ENCODE results near the gene LBX2.

DNA sequence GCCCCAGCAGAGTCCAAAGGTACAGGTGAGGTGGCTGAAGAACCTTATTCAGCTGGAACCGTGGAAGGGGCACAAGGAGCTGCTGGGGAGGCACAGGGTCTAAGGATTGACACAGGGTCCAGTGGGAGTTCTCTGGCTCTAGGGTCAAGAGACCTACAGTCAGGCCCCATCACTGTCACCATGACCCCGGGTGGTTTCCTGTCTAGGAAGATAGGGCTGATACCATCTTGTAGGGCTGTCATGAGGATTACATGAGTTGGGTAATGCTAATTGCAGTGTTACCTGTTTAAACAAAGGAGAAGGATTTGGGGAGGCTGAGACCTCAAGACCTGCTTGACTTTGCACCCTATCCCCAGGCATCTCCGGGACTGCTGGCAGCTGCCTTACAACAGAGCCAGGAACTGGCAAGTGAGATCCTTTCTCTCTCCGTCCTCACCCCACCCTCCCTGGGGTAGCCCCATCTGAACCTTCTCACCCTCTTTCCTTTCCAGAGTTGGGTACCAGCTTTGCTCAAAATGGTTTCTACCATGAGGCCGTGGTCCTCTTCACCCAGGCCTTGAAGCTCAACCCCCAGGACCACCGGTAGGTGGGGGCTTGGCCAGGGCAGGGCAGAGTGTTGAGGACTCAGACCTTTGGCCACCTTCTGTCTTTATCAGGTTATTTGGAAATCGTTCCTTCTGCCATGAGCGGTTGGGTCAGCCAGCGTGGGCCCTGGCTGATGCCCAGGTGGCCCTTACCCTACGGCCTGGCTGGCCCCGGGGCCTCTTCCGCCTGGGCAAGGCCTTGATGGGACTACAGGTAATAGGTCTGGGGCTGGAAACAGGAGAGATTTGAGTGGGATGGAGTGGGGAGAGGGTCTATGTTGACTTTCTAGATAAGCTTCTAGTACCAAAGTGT lies 7.5 kb downstream of the LBX2 start:
- TF ChIP-seq, protein P1, sequence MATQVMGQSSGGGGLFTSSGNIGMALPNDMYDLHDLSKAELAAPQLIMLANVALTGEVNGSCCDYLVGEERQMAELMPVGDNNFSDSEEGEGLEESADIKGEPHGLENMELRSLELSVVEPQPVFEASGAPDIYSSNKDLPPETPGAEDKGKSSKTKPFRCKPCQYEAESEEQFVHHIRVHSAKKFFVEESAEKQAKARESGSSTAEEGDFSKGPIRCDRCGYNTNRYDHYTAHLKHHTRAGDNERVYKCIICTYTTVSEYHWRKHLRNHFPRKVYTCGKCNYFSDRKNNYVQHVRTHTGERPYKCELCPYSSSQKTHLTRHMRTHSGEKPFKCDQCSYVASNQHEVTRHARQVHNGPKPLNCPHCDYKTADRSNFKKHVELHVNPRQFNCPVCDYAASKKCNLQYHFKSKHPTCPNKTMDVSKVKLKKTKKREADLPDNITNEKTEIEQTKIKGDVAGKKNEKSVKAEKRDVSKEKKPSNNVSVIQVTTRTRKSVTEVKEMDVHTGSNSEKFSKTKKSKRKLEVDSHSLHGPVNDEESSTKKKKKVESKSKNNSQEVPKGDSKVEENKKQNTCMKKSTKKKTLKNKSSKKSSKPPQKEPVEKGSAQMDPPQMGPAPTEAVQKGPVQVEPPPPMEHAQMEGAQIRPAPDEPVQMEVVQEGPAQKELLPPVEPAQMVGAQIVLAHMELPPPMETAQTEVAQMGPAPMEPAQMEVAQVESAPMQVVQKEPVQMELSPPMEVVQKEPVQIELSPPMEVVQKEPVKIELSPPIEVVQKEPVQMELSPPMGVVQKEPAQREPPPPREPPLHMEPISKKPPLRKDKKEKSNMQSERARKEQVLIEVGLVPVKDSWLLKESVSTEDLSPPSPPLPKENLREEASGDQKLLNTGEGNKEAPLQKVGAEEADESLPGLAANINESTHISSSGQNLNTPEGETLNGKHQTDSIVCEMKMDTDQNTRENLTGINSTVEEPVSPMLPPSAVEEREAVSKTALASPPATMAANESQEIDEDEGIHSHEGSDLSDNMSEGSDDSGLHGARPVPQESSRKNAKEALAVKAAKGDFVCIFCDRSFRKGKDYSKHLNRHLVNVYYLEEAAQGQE (IDR thresholded peaks at IDR 0.05; ENCODE audit: insufficient read depth in 1 of 2, low read depth in 2 of 2, low read length in 2 of 2): no peak
- TF ChIP-seq TAF1 (IDR thresholded peaks at IDR 0.05; ENCODE audit: borderline replicate concordance, insufficient read depth, low read length) (no peak), POLR2AphosphoS5 (IDR thresholded peaks at IDR 0.05; ENCODE audit: low read depth, low read length) (no peak)

Measured in PFSK-1 (cell line).